Measurements from ENCODE around the gene PARD3. TPM values are rescaled to one million over a fixed set of nuclear protein-coding genes. Genes with fewer than 3 reads are reported as not detected.

The PARD3 gene
- total RNA-seq, 1 experiment from 2014 or later: 46.3 TPM

DNA sequence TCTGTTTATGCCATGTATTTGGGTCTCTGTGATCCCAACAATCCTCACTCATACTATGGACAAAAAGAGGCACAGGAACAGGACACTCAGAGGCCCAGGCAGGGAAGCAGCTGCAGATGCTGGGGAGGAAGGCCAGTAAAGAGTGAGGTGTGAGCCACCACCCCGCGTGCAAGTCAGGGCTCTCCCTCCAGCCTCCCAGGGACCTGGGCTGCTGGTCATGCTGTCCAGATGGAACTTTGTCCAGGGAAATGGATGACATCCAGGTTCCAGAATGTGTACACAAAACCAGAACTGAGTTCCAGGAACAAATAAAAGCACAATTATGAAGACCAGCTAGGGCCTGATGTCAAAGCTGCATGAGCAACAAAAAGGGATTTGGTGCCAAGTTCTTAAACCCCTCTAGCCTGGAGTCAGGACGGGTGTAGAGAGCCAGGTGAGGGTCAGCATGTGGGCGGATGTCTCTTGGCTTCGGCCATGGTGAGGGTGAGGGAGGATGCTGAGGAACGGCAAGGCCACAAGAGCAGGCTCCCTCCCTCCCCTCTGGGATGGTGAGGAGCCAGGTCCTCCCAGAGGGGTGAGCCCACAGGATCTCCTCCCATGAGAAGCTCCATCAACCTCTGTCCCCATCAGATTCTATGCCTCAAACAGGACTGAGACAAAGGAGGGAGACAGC is 739.7 kb downstream of the PARD3 start:
- Histone ChIP-seq H2AFZ (ENCODE audit: low read depth, low read length, poor library complexity, severe bottlenecking) (no peak overlapping the region), H3K4me2 (ENCODE audit: low read length) (no peak overlapping the region), H3K9me2 (ENCODE audit: insufficient read depth) (no peaks in the 10 kb centered on the region), H4K20me1 (ENCODE audit: insufficient read depth) (no peaks in the 10 kb centered on the region), H3K27ac (ENCODE audit: low read depth, low read length) (no peak overlapping the region), H3K9me3 (ENCODE audit: control insufficient read depth in 1 of 2, insufficient read depth in 1 of 2, low read depth in 1 of 2, low read length in 2 of 2) (no peaks in the 10 kb centered on the region), H3K79me2 (ENCODE audit: insufficient read depth, low read length) (no peaks in the 10 kb centered on the region), H3K4me1 (ENCODE audit: control insufficient read depth in 1 of 2, insufficient read depth in 2 of 2, low read length in 2 of 2) (no peaks in the 10 kb centered on the region), H3K4me3 (replicated peaks in 1 of 2; ENCODE audit: low read depth in 1 of 2, low read length in 2 of 2) (no peak overlapping the region), H3K36me3 (ENCODE audit: control insufficient read depth in 1 of 2, insufficient read depth in 2 of 2, low read length in 2 of 2) (no peaks in the 10 kb centered on the region), H3K27me3 (ENCODE audit: insufficient read depth, low read length) (no peaks in the 10 kb centered on the region), H3K9ac (ENCODE audit: low read length) (no peak overlapping the region)
- intact Hi-C loops (cut with micrococcal nuclease): no loop called here
- CTCF ChIA-PET: no interaction called here
- ATAC-seq (no peak), DNase-seq (ENCODE audit: low read depth, low spot score) (no peak)
- POLR2A ChIA-PET: no interaction called here
- BruUV-seq (replicated peaks): no TSS peak
- no peak for TF ChIP-seq POLR2AphosphoS5 (IDR thresholded peaks at IDR 0.05; ENCODE audit: low read depth, low read length)
- TF ChIP-seq ZFX (IDR thresholded peaks at IDR 0.05): no peak
- TF ChIP-seq JUND (IDR thresholded peaks at IDR 0.05): no peak
- no peak for TF ChIP-seq EZH2phosphoT487 (IDR thresholded peaks at IDR 0.05; ENCODE audit: borderline replicate concordance)
- no peak for TF ChIP-seq EZH2 (IDR thresholded peaks at IDR 0.05)
- TF ChIP-seq SRF (IDR thresholded peaks at IDR 0.05; ENCODE audit: low read depth): no peak
- TF ChIP-seq YY1 (IDR thresholded peaks at IDR 0.05; ENCODE audit: extremely low read depth, insufficient replicate concordance, low read depth, low read length): no peak
- no peak for TF ChIP-seq SIN3A (IDR thresholded peaks at IDR 0.05; ENCODE audit: low read depth)
- TF ChIP-seq, protein P1, sequence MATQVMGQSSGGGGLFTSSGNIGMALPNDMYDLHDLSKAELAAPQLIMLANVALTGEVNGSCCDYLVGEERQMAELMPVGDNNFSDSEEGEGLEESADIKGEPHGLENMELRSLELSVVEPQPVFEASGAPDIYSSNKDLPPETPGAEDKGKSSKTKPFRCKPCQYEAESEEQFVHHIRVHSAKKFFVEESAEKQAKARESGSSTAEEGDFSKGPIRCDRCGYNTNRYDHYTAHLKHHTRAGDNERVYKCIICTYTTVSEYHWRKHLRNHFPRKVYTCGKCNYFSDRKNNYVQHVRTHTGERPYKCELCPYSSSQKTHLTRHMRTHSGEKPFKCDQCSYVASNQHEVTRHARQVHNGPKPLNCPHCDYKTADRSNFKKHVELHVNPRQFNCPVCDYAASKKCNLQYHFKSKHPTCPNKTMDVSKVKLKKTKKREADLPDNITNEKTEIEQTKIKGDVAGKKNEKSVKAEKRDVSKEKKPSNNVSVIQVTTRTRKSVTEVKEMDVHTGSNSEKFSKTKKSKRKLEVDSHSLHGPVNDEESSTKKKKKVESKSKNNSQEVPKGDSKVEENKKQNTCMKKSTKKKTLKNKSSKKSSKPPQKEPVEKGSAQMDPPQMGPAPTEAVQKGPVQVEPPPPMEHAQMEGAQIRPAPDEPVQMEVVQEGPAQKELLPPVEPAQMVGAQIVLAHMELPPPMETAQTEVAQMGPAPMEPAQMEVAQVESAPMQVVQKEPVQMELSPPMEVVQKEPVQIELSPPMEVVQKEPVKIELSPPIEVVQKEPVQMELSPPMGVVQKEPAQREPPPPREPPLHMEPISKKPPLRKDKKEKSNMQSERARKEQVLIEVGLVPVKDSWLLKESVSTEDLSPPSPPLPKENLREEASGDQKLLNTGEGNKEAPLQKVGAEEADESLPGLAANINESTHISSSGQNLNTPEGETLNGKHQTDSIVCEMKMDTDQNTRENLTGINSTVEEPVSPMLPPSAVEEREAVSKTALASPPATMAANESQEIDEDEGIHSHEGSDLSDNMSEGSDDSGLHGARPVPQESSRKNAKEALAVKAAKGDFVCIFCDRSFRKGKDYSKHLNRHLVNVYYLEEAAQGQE (IDR thresholded peaks at IDR 0.05; ENCODE audit: low read depth): no peak
- TF ChIP-seq SP1 (IDR thresholded peaks at IDR 0.05; ENCODE audit: low read depth): no peak
- TF ChIP-seq, protein P2, sequence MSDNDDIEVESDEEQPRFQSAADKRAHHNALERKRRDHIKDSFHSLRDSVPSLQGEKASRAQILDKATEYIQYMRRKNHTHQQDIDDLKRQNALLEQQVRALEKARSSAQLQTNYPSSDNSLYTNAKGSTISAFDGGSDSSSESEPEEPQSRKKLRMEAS (IDR thresholded peaks at IDR 0.05): no peak
- TF ChIP-seq TCF7L2 (IDR thresholded peaks at IDR 0.05; ENCODE audit: borderline replicate concordance, extremely low read depth, insufficient read depth, insufficient read length): no peak
- TF ChIP-seq, protein P3, sequence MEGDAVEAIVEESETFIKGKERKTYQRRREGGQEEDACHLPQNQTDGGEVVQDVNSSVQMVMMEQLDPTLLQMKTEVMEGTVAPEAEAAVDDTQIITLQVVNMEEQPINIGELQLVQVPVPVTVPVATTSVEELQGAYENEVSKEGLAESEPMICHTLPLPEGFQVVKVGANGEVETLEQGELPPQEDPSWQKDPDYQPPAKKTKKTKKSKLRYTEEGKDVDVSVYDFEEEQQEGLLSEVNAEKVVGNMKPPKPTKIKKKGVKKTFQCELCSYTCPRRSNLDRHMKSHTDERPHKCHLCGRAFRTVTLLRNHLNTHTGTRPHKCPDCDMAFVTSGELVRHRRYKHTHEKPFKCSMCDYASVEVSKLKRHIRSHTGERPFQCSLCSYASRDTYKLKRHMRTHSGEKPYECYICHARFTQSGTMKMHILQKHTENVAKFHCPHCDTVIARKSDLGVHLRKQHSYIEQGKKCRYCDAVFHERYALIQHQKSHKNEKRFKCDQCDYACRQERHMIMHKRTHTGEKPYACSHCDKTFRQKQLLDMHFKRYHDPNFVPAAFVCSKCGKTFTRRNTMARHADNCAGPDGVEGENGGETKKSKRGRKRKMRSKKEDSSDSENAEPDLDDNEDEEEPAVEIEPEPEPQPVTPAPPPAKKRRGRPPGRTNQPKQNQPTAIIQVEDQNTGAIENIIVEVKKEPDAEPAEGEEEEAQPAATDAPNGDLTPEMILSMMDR (IDR thresholded peaks at IDR 0.05 in 2 of 3, conservative IDR thresholded peaks at IDR 0.05 in 1 of 3; ENCODE audit: borderline replicate concordance in 1 of 3, insufficient read depth in 1 of 3, low read depth in 2 of 3, low read length in 2 of 3): no peak
- TF ChIP-seq ZNF274 (IDR thresholded peaks at IDR 0.05; ENCODE audit: low read depth, low read length): no peak
- no peak for TF ChIP-seq ELF1 (IDR thresholded peaks at IDR 0.05; ENCODE audit: borderline replicate concordance, low read depth)
- TF ChIP-seq POLR2A (IDR thresholded peaks at IDR 0.05; ENCODE audit: borderline replicate concordance, extremely low read depth, insufficient read depth, insufficient read length): no peak
- TF ChIP-seq EGR1 (IDR thresholded peaks at IDR 0.05; ENCODE audit: low read depth): no peak
- RAD21 ChIA-PET (ENCODE audit: low non-redundant PET in 1 of 2, low total read pairs in 2 of 2, uncharacterized antibody in 2 of 2, unreplicated experiment in 2 of 2): no interaction called here

Data from HCT116 (cell line).